NCI-H1105 (cell line): ENCODE results near the gene IL1RN.

Experiments used
- DNase-seq: peaks from one replicate; lab custom pipeline; 2025; lab: John Stamatoyannopoulos, UW

The IL1RN gene

DNA sequence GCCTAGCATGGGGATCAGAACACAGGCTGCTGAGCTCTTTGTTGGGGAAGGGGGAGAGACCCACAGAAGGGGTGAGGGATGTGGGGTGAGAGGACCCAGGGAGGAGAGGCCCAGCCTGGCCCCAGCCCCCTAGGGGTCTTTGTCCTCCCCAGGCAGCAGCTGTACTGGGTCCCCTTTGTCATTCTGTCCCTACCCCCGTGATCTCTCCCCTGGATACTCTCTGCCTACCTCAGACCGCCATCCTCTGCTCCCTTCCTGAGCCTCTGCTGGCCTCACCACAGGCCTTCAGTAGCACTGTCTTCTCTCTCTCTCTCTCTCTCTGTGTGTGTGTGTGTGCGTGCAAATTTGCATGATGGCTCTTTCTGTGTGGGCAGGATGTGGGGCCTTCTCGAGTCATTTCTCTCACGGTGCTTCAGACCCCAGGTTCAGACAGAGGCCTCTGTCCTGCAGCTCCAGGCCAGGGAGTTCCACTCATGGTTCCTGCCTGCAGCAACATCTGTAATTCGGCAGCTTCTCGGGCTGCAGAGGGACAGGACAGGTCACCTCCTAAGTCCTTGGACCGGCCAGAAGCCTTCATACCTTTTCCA lies 47.7 kb downstream of the IL1RN start:
- no peak for DNase-seq

DNA sequence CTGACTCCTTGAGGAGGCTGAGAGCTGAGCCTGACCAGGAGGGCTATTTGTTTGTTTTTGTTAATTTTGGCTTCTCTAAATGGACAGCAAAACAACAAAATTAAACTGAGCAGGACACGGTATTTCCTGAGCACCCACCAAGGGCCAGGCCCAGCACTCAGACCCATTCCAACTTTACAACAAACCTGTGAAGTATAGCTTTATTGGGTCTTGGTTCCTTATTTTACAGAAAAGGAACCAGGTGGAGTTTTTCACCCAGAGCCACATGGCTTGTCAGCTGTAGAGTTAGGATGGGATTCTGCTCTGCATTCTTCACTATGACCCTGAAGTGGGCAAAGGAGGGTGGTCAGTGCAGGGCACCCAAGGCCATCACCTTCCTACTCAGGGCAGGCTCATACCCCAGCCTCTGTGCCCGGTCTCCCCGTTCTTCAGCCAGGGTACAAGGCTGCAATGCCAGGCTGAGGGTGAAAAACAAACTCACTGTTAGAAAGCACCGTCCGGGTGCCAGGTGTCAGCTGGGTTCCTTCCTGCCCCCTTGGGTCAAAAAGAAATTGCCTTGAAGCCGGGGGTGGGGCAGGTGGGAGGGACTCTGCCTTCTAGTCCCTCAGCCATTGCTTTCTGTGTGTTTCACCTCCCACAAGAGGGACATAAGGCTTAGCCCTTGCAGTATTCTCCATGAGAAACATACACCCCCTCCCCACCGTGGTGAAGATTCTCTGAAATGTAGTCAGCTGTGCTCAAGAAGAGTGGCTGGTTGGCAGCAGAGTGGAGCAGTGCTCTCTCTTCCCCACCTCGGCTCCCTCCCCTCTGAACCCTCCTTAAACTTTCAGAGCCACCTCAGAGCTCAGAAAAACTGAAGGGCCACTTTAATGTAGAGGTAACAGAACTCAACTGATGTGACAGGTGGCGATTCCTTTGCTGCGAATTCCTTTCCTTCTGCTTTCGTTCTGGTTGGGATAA lies 48.6 kb downstream of the IL1RN start:
- no peak for DNase-seq

DNA sequence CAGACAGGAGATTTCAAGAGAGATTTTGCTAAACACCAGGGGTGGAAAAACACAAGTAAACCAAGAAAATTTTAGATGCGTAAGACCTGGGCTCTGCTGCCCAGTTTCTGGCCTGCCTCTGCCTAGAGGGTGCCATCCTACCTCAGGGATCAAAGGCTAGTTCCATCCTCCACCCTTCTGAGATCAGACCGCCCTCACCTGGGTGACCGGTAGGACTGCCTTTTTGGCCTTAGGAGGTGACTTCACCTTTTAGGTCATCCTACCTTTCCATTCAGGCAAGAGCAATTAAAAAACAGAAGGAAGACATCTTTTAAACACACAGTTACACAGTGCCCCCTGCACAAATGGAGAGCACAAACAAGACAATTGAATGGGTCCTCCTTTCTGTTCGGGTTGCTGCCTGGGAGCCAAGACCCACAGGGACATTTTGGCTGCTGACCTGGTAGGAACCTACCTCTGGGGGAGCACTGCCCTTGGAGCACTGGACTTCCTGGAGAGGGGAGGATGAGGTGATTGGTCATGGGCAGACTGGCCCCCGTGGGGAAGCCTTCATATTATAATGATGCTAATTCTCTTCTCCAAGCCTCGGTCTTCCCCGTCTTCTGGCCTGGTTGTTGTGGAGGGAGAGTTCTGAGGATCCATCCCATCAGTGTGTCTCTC lies 49.4 kb downstream of the IL1RN start:
- DNase-seq, result no peak

DNA sequence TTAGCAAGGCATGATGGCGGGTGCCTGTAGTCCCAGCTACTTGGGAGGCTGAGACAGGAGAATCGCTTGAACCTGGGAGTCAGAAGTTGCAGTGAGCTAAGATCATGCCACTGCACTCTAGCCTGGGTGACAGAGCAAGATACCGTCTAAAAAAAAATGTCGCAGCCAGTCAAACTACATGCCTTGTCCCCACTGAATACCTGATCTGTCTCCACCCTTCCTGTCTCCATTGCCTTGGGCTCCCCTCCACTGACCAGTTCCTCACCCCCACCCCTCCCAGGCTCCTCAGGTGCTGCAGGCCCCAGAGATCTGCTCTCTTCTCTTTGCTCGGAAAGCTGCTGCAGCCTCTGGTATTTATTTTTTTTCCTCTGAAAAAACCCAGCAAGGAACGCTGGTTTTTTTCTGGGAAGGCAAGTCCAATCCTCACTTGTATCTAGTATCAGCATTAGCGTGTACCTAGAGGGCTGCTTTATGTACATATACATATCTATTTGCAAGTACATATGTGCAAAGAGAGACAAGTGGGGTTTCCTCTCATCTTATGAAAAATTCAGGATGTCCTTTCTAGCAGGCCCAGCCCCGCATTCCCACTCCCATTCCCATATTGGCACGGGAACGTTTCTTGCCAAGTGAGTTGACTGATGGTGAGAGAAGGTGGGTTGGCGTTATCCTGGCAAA lies 50.8 kb downstream of the IL1RN start:
- DNase-seq, result no peak

DNA sequence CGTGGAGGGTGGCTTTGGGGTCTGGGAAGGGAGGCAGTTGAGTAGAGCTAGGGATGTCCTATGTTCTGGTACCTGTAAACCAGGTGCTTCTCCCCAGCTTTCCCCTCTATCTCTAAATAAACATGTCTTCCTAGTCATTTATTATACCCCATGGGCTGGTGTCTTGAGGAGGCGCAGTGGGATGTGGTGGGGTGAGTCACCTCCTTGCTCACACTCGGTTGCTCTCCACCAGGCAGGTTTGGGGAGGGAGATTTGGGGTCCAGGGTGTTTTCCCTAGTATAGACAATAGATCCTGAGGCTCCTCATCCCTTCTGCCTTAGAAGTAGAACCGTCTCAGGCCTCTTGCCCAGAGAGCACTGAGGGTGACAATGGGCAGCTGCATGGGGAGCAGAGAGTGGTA lies 51.5 kb downstream of the IL1RN start:
- no peak for DNase-seq

DNA sequence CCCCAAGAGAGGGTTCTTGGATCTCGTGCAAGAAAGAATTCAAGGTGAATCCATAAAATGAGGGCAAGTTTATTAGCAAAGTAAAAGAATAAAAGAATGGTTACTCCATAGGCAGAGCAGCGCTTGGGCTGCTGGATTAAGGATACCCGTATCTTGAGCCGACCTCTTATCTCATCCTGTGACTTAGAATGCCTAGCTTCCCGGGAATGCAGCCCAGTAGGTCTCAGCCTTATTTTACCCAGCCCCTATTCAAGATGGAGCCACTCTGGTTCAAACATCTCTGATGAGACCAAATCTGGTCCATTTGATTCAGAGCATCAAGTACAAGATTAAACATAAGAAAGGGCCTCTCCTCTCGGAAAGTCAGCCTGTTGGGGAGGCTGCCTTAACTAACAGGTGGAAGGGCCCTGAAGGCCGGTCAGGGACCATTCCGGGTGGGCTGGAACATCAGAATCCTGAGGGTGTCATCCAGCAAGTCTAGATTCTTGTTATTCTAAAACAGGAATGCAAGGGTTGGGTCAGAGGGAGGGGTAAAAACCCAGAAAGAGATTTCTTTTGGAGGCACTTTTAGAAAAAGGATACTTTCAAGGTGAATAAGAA lies 52.1 kb downstream of the IL1RN start:
- DNase-seq, result no peak

DNA sequence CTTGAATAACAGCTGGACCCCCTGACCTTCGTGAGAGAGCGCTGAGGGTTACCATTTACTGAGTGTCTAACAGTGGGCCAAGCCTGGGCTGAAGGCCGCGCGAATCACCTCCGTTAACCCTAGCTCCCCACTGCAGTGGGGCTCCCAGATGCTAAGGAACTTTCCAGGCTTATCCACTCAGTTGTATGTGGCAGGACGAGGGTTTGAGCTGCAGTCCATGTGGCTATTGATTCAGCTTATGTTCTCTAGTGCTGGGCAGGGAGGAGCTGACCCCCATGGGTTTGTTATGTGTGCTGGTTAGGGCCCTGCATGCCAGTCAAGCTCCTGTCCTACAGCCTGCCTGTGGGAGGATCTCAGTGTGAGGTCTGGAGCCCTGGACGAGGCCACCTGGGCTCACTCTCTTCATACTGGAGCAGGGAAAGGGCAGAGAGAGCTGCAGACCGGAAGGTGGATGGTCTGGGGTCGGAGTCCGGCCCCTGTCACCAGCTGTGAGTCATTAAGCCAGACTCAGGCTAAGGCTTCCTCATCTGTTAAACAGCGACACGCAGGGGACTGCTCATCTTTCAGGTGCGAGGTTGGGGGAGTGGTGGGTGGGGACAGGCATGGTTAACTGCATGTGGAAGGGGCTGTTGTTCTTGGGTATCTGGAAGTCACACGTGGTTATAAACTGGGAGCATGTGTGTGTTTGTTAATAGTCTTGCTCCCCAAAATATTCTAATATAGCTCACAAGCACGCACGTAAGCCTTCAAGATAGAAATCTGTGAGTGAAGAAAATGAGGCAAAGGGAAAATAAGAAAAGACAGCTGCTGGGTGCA lies 52.9 kb downstream of the IL1RN start:
- DNase-seq, result no peak

DNA sequence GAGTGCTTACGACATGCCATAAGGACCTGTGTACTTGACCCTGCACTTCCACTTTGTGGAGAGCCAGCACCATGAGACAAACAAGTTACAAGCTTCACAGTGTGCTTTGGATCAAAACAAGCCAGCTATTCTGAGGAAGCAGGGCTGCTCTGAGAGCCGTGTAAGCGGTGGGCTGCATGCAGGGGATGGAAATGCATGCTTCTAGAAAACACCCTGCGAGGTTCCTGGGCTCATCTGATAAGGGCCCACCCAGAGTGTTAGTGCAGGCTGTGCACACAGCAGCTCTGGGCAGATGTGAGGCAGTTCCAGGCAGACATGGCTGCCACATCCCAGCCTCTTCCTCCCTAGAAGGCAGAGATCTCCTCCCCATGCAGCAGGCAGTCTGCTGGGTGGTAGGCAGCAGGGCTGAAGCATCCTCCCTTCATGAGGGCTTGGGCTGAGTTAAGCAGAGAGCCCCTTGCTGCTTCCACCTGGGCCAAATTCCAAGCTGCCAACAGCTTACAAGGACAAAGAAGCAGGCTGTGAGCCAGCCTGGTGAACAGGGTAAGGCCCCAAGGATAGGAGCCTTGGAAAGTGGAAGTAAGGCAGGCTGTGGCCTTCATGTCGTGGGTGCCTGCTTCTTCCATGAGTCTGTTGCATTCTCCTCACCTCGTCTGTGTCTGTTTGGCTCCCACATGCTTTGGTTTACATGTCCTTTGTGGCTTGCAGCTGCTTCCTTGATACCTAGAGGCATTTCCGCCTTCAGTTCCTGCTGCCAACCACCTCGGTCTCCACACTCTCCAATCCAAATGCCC lies 54.1 kb downstream of the IL1RN start:
- no peak for DNase-seq

DNA sequence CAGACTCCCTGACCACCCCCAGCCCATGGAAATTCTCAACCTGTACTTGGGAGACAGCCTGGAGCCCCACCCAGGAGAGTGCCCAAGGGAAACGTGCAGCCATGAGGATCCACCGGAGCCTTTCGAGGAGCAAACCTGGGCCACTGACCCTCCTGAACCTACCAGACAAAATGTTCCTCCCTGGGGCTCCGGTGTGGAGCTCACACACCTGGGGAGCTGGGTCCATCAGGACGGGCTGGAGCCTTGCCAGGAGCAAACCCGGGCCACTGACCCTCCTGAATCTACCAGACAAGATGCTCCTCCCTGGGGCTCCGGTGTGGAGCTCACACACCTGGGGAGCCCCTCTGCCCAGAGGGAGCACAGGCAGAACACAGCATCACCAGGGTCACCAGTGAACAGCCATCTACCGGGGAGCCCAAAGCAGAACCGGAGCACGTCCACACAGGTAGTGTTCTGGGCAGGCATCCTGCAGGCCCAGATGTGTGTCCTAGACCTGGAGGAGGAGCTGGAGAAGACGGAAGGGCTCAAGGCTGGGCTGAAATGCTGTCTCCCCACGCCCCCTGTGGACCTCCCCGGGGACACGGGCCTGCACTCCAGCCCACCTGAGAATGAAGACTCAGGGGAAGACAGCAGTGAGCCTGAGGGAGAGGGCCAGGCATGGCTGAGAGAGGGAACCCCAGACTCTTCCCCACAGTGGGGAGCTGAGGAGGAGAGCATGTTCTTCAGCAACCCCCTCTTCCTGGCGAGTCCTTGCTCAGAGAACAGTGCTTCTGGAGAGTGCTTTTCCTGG lies 55.3 kb downstream of the IL1RN start:
- DNase-seq, result no peak

DNA sequence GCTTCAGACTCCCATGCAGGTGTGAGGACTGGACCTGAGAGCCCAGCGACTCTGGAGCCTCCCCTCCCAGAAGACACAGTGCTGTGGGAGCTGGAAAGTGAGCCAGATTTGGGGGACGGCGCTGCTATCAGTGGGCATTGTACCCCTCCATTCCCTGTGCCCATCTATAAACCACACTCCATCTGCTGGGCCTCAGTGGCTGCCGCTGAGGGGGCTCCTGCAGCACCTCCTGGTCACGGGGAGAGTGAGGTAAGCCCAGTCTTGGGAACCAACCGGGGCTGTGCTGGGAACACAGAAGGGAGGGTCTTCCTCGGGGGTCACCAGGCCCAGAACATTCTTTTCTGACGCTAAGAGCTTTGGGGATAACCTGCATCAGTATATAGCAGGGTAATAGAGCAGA lies 55.9 kb downstream of the IL1RN start:
- DNase-seq, result no peak
